HFF-Myc (cell line): ENCODE results near the gene FAM181B.
A peak's percentile ranks its signal among the peaks of the same experiment; 100 is the strongest.

Experiments
- DNase-seq: peaks from one replicate; pipeline ENCODE4 v3.0.0-alpha.2; 2011; ENCODE audit warnings: low read depth; ENCODE audit errors: extremely low read depth
- H3K4me3 ChIP-seq: replicated peaks from 2 replicates; pipeline ENCODE4 v1.5.1; 2011; ENCODE audit warnings: low read depth, mild to moderate bottlenecking, control low read depth, low read length
- CTCF ChIP-seq: IDR thresholded peaks from 2 replicates; pipeline ENCODE4 v1.5.1; 2012; ENCODE audit warnings: mild to moderate bottlenecking, low read depth, low read length, control low read depth; ENCODE audit errors: missing control alignments

The FAM181B gene

GRCh38 chr11:82724026-82724425, 9.6 kb downstream of the FAM181B start:
- H3K4me3 ChIP-seq, result no peak overlapping the region
- TF ChIP-seq CTCF, result no peak
- DNase-seq, result no peak

- no peak for TF ChIP-seq CTCF
- DNase-seq, result peak; percentile 7
- no peak overlapping the region for H3K4me3 ChIP-seq
Measured at GRCh38 chr11:82722231-82722630, 11.4 kb downstream of the FAM181B start.

GRCh38 chr11:82720267-82721065, 13.2 kb downstream of the FAM181B start:
- H3K4me3 ChIP-seq, result no peak overlapping the region
- DNase-seq, result no peak
- TF ChIP-seq CTCF, result no peak

- TF ChIP-seq CTCF, result no peak
- H3K4me3 ChIP-seq, result no peak overlapping the region
- DNase-seq, result no peak
Measured at GRCh38 chr11:82719361-82720105, 14.1 kb downstream of the FAM181B start.

GRCh38 chr11:82718821-82719220, 14.8 kb downstream of the FAM181B start:
- H3K4me3 ChIP-seq, result no peak overlapping the region
- no peak for TF ChIP-seq CTCF
- no peak for DNase-seq

GRCh38 chr11:82718307-82718706, 15.4 kb downstream of the FAM181B start:
- peak; percentile 77 for TF ChIP-seq CTCF
- DNase-seq, result peak; percentile 37
- no peak overlapping the region for H3K4me3 ChIP-seq
